ENCODE data around the gene TMPRSS6.
A peak's percentile ranks its signal among the peaks of the same experiment; 100 is the strongest.

TMPRSS6 gene

DNA sequence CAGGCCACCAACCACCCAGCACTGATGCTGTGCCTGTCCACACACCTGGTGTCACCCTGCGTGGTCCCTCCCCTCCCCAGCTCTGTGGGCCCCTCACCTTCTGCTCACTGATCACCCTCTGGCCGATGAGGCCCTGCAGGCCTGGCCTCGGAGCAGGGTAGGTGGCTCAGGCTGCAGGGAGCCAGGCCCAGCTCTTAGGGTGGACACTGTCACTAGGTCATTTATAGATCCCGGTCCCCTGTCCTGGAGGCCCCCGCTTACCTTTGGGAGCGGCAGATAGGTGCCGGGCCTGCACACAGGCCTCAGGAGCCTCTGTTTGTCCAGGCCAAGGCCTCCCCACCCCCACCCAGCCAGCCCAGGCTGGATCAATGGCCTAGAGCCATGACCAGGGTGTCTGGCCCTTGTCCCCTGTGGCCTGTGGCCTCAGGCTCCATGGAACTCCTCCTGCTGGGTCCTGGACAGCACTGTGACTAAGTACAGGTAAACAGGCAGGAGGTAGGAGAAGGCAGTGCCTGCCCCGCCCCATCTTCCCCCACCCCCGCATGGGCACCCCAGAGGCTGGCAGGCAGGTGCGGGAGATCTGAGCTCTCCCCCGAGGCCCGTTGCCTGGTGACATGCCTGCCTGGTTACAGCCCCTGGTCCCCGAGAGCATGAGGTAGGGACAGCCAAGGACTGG lies at the start of gene TMPRSS6:
Gene TMPRSS6, minus strand, starts transcription at position 472 of the 676 bp plus-strand sequence. CDS start 6,296 bp downstream, outside the sequence.
- DNase-seq, result no peak

DNA sequence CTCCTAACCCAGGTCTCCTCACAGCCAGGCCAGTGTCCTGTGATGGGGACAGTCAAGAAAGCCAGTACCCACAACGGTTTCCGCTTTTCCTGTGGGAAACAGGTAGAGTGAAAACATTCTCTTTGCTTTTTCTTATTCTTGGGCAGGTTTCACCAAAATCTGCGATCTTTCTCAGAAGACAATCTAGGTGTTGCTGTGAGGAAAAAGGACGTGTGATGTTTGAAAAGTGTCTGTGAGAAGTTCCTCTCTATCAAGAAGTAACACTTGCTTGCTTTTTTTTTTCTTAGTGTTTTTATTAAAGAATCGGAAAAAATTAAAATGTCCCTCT lies 49.4 kb upstream of the TMPRSS6 start:
- no peak for DNase-seq

DNA sequence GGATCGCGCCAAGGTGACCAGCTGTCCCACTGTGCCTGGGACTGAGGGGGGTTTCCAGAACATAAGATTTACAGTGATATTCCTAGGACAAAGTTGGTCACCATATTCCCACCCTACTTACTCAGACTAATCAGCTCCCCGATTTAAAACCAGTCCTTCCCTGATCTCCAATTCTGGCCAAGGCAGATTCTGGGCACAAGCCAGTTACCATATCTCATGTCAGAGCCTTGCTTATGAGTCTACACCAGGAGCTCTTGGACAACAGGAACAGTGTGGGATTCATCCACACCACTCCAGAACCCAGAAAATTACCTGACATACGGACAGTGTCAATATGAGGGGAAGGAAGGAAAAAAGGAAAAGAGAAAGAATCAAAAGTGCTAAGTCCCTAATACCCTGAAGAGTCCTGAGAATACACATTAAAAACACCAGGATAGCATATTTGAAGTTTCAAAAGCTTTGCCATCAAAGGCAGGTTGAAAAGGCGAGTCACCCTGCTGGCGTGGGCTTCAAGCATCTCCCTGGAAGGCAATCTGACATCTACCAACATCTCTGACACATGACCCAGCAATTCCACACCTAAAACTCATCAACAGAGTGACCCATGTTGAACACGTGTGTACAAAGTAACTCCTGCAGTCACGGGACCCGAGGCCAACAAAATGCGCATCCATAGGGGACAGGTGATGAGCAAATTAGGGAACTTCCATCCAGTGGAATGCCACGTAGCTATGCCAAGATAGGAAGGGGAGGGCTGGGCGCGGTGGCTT lies 48.2 kb upstream of the TMPRSS6 start:
- DNase-seq, result no peak

- DNase-seq, result no peak
Measured at GRCh38 chr22:37156686-37157435, 47.3 kb upstream of the TMPRSS6 start.

GRCh38 chr22:37155971-37156370 lies 46.5 kb upstream of the TMPRSS6 start:
- no peak for DNase-seq

DNA sequence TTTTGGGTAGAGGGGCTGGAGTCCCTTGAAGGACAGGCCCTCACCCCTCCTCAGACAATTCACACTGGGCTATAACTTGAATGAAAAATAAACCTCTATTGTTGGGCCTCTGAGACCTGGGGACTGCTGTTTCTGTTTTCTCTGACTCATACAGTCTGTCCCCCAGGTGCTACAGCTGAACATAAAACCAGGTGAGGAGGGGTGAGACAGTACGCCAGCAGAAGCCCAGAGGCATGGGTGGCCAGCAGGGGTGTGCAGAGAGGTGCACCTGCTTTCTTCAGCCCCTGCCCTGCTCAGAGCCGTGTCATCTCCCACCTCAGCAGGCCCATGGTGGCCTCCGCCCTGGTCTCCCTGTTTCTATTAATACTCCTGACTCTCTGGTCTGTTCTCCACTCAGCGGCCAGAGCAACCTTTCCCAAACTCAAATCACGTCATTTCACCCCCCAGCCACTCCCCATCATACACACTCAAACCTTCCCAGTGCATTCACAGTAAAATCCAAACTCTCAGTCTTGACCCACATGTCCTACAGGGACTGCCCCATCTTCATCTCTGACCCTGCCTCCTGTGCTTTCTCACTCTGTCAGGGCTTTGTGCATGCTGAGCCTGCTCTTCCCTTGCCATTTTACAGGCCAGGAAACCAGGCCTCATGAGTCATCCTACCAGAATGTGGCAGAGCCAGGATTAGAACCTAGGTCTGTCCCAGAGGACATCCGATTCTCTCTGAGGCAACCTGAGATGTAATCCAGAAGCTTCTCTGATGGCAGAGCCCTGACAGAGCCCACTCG lies 45.6 kb upstream of the TMPRSS6 start:
- DNase-seq, result peak; percentile 34

- DNase-seq, result no peak
Measured at GRCh38 chr22:37153901-37154300, 44.4 kb upstream of the TMPRSS6 start.

GRCh38 chr22:37151401-37151800 lies 41.9 kb upstream of the TMPRSS6 start:
- DNase-seq, result no peak

- no peak for DNase-seq
Measured at GRCh38 chr22:37150701-37151100, 41.2 kb upstream of the TMPRSS6 start.

DNA sequence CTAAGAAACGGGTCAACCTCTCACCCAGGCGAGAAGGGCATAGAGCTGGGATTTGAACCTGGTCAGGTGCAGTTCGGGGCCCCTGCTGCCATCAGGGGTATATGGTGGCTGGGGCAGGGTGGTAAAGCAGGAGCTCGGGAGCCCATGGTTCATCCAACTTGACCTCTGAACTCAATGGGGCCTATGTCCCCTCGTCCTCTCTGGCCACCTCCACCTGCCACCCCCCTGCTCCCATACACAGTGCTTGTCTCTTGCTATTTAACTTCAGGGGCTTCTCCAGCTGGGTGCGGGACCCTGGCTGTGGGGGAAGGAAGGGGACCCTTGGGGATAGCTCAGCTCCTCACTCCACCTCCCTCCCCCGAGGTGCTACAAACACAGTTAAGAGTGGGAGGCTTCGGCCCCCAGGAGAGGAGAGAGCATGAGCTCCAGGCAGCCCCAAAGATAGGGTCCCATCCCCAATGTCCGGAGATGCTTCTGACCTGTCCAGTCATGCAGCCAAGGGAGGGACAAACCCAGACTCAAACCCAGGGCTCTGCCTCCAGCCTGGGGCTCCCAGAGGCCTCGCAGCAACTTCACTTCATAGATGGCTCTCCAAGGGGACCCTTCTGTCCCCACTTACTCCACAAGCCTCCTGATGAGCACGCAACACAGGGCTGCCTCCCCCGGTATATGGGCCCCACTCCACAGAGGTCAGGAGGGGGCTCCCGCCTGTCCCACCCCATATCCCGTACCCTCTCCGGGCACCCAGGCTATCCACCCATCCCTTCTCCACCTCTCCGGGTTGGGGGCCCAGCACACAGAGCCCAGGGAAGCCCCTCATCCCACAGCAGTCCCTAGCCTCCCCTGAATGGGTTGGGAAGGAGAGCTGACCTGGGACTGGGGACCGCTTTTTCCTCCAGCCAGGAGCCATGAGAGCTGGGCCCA lies 39.5 kb upstream of the TMPRSS6 start:
- DNase-seq, result no peak

- DNase-seq, result no peak
Measured at GRCh38 chr22:37148031-37148651, 38.6 kb upstream of the TMPRSS6 start.

- no peak for DNase-seq
Measured at GRCh38 chr22:37147186-37147990, 37.9 kb upstream of the TMPRSS6 start.

GRCh38 chr22:37146507-37147180 lies 37.1 kb upstream of the TMPRSS6 start:
- no peak for DNase-seq

DNA sequence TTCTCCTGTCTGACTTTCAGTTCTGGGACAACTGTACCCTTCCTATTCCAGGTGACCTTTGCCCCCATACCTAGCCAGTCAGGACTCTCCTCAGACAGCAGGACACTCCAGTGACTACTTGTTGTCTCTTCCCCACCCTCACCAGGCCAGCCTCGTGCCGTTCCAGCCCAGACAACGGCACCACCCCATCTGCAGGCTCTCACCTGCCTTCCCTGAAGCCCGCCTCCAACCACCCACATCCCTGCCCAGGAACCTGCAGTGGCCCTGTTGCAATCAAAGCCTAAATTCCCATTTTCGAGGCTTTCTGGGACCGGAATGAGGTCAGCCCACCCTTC lies 36.5 kb upstream of the TMPRSS6 start:
- no peak for DNase-seq

DNA sequence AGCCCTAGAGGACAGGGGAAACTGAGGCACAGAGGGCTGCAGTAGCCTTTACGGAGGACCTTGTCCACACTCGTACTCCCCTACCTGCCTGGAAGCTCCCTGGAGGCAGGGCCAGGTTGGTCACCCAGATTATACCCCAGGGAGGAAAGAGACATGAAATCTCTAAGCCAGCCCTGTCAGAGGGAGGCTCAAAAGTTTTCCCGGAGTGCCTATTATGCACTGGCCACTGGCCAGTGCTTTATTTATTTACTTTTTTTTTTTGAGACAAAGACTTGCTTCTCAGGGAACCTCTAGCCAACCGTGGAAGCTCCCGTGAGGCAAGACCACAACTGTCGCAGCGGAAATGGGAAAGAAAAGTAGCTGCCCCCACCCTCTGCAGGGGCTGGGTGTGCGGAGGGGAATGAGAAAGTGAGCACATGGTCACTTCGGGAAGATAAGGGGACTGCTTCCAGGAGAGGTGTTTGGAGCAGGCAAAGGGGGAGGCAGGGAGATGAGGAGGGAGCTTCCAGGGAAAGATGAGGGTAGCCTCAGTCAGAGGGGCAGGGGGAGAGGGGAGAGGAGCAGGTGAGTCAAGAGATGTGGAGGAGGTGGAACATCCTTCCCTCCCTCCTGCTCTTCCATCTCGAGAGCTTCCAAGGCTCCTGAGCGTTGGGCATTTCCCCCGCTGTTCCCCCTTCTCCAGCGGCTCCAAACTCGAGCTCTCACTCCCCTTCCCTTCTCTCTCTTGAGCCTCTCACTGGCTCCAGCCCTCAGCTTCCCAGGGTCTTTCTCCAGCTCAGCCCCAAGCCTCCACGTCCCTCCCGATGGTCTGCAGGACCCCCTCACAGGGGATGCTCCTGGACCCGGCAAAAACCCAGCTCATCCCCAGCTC lies 35.9 kb upstream of the TMPRSS6 start:
- no peak for DNase-seq

GRCh38 chr22:37144180-37144554 lies 34.7 kb upstream of the TMPRSS6 start:
- no peak for DNase-seq

- no peak for DNase-seq
Measured at GRCh38 chr22:37141971-37142370, 32.5 kb upstream of the TMPRSS6 start.

DNA sequence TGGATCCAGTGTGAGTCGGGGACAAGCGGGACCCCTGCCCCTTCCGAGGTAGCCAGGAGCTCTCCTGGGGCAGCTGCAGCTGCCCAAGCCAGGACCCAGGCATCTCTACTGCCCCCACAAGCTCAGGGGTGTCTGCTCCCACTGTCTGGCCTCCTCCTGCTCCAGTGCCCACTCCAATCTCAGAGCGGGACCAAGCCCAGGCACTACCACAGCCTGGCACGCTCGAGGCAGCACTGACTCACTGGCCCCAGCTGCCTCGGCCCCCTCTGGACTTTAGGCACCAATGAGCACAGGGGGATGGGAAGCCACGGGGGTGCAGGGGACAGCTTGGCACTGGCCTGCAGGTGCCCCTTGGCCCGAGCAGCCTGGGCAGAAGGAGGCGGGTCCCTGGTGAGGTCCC lies 32.0 kb upstream of the TMPRSS6 start:
- DNase-seq, result no peak

GRCh38 chr22:37140686-37141323 lies 31.3 kb upstream of the TMPRSS6 start:
- DNase-seq, result peak; percentile 35

All from RPMI8226 (cell line).